ENCODE data around the gene PTGIR. TPM values are rescaled to one million over a fixed set of nuclear protein-coding genes. Genes with fewer than 3 reads are reported as not detected.

Gene PTGIR, protein sequence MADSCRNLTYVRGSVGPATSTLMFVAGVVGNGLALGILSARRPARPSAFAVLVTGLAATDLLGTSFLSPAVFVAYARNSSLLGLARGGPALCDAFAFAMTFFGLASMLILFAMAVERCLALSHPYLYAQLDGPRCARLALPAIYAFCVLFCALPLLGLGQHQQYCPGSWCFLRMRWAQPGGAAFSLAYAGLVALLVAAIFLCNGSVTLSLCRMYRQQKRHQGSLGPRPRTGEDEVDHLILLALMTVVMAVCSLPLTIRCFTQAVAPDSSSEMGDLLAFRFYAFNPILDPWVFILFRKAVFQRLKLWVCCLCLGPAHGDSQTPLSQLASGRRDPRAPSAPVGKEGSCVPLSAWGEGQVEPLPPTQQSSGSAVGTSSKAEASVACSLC
- 14.0 and 19.9 TPM in 2 replicates for total RNA-seq

DNA sequence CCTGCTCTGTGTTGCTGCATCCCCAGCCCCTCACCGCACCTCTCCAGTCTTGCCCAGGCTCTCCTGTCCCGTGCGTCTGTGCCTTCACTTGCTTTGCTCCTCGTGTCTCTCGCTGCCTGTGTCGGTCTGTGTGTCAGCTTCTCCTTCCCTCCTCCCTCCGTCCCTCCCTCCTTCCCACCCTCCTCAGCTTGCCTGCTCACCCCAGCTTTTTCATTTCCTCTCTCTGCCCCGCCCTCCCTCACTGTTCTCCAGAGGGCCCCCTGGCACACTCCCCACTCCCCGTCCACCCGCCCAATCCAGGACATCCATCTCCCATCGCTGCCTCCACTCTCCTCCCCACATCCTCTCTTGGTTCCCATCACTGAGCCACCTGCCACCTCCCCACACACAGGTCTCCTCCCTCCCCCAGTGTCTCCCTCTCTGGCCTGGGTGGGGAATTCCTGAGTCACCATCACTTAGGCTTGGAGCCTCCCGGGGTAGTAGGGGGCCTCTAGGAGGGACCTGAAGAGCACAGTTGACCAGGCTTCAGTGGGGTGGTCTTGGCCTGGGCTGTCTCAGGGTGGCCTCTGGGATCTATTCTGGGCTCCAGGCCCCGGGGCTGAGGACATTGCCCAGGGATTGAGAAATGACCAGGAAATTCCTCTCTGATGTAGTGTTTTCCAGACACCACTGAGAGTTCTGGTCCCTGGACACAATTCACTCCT is at the start of gene PTGIR:
Gene PTGIR, minus strand, starts transcription at position 132 of the 704 bp plus-strand sequence. CDS start 864 bp downstream, outside the sequence.

DNA sequence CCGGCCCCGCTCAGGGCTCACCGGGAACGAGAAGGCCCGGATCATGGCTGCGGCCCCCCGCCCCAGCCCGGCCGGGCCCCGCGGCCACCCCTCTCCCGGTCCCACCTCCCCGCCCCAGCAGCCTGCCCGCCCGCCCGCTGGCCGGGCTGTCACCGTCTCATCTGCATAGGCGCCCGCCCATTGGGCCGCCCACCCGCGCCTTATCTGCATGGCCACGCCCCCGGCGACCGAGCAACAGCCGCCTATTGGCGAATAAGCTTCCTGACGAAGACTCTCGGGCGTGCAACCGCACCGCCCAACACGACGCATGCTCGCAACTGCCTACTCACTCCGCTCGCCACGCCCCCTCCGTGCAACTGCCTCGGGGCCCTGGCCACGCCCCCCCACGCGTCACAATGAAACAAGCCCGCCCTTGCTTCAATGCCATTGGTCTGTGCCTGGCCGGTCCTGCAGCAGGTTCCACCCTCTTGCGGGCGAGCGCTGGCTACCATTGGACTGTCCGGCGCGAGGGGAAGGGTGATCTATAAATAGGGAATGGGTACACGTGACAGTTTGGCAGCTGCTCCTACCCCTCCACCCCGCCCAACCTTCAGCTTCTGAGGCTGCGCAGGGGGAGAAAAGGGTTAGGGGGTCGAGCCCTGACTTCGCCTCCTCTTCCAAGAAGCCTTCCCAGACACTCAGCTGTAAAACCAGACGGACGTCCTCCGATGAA is 36.3 kb upstream of the PTGIR start, which contains the start of gene DACT3:
Gene DACT3, minus strand, starts transcription at position 163 of the 712 bp plus-strand sequence. Its CDS starts 118 bp downstream, at position 45.

DNA sequence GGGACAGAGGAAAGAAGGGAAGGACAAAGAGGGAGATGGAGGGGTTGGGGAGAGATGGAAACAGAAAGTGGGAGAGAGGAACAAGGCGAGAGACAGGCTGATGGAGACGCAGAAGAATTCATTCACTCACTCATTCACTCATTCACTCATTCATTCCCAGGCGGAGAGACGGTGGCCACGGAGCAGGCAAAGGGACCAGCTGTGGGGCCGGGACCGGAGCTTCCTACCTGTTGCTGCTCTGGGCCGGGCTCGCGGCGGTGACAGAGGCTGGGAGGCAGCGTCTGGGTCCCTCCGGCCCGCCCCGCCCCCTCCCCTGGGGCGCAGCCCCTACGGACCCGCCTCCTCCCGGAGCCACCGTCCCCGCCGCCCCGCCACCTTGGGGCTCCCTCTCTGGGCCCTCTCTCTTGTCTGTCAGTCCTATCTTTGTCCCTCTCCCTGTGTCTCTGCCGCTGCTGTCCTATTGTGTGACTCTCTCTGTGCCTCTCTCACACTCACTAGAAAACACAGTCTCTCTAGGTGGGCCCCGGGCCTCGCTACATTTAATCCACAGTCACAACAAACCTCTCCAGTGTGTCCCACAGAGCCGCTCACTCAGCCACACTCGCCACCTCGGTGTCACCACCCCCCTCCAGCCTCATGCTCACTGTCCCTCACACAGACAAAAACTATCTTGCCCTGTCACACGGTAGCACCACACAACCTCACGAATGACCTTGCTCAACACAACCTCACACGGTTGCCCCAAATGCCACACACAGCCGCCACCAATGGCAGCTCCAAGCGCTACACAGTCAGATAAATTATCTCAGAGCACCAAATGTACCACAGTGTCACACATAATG is 11.3 kb upstream of the PTGIR start, which contains the start of gene GNG8:
Gene GNG8, minus strand, starts transcription at position 283 of the 842 bp plus-strand sequence. CDS start 1,520 bp downstream, outside the sequence.

DNA sequence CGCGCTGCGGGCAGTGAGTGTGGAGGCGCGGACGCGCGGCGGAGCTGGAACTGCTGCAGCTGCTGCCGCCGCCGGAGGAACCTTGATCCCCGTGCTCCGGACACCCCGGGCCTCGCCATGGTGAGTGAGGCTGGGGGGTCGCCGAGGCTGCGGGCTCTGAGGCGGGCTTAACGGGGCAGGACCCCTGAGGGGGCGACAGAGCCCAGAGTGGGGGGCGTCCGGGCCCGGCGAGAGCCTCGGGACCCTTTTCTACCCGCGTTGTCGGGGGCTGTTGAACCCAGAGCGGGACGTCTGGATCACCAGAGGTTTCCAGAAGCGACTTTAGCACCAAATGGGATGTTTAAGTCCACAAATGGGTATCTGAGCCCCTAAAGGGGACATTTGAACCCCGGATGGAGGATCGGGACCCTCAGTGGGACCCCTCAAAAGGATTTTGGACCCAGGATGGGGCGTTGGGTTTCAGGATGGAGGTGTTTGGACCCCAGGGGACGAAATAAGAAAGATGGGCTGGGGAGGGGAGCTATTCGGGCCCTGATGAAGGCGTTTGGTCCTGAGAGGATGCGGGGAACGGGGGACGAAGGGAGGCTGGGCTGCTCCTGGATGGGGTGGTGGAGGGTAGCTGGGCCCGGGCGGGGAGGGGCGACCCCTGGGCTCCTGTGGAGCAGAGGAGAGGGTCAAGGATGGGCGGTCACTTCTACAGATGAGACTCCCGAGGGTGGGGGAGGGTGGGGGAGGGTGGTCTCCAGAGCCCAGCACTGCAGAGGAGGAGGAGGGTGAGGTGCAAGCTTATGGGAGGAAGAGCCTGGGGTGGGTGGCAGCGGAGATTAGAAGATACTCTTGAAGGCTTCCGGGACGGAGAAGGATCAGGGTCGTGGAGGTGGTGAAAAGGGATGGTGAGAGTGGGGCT is 23.3 kb downstream of the PTGIR start, which contains the start of gene CALM3:
Gene CALM3, plus strand, starts transcription at position 13 of the 907 bp plus-strand sequence. Its CDS starts 105 bp downstream, at position 118.

Other genes with a start within 250 kb of the PTGIR start
- gene CCDC8, start 211.5 kb downstream of the PTGIR start, total RNA-seq, result 26.4 and 42.2 TPM in 2 replicates
- gene PNMA8C, start 196.2 kb downstream of the PTGIR start, total RNA-seq, result under 0.01 TPM in 1 of 2 replicates, not detected in the other
- gene PNMA8A, start 153.5 kb downstream of the PTGIR start, total RNA-seq, result 1.1 and 4.7 TPM in 2 replicates
- gene PNMA8B, start 129.2 kb downstream of the PTGIR start, total RNA-seq, result 0.78 and 5.6 TPM in 2 replicates
- 167 and 168 TPM in 2 replicates for gene CALM3, start 23.8 kb downstream of the PTGIR start, total RNA-seq
- gene GNG8, start 11.1 kb upstream of the PTGIR start, total RNA-seq, result not detected in 2 replicates
- gene DACT3, start 36.1 kb upstream of the PTGIR start, total RNA-seq, result 7.1 and 24.4 TPM in 2 replicates
- 24.3 and 39.0 TPM in 2 replicates for gene PRKD2, start 92.0 kb upstream of the PTGIR start, total RNA-seq
- 25.6 and 26.0 TPM in 2 replicates for gene FKRP, start 121.0 kb upstream of the PTGIR start, total RNA-seq
- gene STRN4, start 121.4 kb upstream of the PTGIR start, total RNA-seq, result 70.5 and 81.6 TPM in 2 replicates
- gene SLC1A5, start 163.5 kb upstream of the PTGIR start, total RNA-seq, result 206 and 241 TPM in 2 replicates
- 198 and 307 TPM in 2 replicates for gene AP2S1, start 225.8 kb upstream of the PTGIR start, total RNA-seq
- gene ARHGAP35, start 235.9 kb upstream of the PTGIR start, total RNA-seq, result 23.9 and 31.5 TPM in 2 replicates